ENCODE measurements around the gene RYR2. TPM values are rescaled to one million over a fixed set of nuclear protein-coding genes. Genes with fewer than 3 reads are reported as not detected.
A peak's percentile ranks its signal among the peaks of the same experiment; 100 is the strongest.

RYR2 gene
- total RNA-seq, 2 donors from 2014 or later, result 59.0 to 75.9 TPM

DNA sequence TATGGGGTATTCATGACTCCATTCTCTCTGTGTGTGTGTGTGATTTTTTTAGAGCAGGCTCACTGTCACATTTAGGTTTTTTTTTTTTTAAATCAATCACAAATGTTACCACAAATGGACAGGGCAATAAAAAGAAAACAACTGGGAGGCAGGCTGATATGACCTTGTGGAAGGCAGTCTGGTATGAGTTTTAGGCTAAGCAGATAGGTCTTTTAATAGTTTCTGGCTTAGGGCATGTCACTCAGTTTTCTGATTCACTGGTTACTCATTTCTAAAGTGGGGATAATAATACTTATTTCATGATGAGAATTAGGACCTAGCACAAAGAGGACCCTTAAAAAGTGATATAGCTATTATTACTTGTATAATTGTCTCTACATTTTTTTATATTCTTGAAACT lies 278.9 kb downstream of the RYR2 start:
- TF ChIP-seq, protein P1, sequence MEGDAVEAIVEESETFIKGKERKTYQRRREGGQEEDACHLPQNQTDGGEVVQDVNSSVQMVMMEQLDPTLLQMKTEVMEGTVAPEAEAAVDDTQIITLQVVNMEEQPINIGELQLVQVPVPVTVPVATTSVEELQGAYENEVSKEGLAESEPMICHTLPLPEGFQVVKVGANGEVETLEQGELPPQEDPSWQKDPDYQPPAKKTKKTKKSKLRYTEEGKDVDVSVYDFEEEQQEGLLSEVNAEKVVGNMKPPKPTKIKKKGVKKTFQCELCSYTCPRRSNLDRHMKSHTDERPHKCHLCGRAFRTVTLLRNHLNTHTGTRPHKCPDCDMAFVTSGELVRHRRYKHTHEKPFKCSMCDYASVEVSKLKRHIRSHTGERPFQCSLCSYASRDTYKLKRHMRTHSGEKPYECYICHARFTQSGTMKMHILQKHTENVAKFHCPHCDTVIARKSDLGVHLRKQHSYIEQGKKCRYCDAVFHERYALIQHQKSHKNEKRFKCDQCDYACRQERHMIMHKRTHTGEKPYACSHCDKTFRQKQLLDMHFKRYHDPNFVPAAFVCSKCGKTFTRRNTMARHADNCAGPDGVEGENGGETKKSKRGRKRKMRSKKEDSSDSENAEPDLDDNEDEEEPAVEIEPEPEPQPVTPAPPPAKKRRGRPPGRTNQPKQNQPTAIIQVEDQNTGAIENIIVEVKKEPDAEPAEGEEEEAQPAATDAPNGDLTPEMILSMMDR (IDR thresholded peaks at IDR 0.05), result no peak
- peaks cover 12 to 45% of the 10 kb centered on the region in 2 donors for H3K4me1 ChIP-seq (ENCODE audit: control insufficient read depth in 1 of 2, low read depth in 2 of 2)
- no peaks in the 10 kb centered on the region for H3K9me3 ChIP-seq
- H3K4me3 ChIP-seq, result no peak overlapping the region
- ATAC-seq (ENCODE audit: insufficient number of reproducible peaks, low FRiP score, low read depth) (peak; percentile 32), DNase-seq (ENCODE audit: low spot score) (no peak)
- H3K27me3 ChIP-seq (replicated peaks; ENCODE audit: insufficient read depth), result no peaks in the 10 kb centered on the region
- H3K27ac ChIP-seq, result peak overlapping the region in 1 of 2 donors; percentile 27
- H3K36me3 ChIP-seq, result no peaks in the 10 kb centered on the region

DNA sequence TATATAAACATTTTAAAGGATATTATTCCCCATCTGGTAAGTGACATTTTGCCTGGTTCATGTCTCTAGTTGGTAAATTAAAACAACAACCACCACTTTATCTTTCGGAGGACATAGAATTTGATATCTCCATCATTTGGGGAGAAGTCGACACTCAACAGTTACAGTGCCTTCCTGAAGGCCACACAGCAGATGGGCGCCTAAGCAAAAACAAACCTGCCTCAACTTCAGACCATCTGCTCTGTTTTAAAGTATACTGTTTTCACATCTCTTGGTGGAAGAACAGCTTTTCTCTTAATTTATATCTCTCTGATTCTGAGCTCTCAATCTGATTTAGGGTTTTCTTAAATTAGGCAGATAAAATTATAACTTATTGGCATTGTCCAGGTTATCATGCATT lies 282.2 kb downstream of the RYR2 start:
- H3K4me1 ChIP-seq (ENCODE audit: control insufficient read depth in 1 of 2, low read depth in 2 of 2), result peaks cover 4 to 27% of the 10 kb centered on the region in 2 donors
- H3K36me3 ChIP-seq, result no peaks in the 10 kb centered on the region
- no peak overlapping the region for H3K27ac ChIP-seq
- no peaks in the 10 kb centered on the region for H3K27me3 ChIP-seq (replicated peaks; ENCODE audit: insufficient read depth)
- ATAC-seq (ENCODE audit: insufficient number of reproducible peaks, low FRiP score, low read depth), result no peak
- TF ChIP-seq, protein P1 (IDR thresholded peaks at IDR 0.05), result no peak
- H3K4me3 ChIP-seq, result no peak overlapping the region
- no peaks in the 10 kb centered on the region for H3K9me3 ChIP-seq
- no peak for DNase-seq (ENCODE audit: low spot score)

GRCh38 chr1:237327061-237327460 lies 285.1 kb downstream of the RYR2 start:
- ATAC-seq (ENCODE audit: insufficient number of reproducible peaks, low FRiP score, low read depth) (no peak), DNase-seq (ENCODE audit: low spot score) (no peak)
- H3K27ac ChIP-seq, result no peak overlapping the region
- H3K36me3 ChIP-seq, result no peaks in the 10 kb centered on the region
- no peaks in the 10 kb centered on the region for H3K27me3 ChIP-seq (replicated peaks; ENCODE audit: insufficient read depth)
- H3K4me1 ChIP-seq (ENCODE audit: control insufficient read depth in 1 of 2, low read depth in 2 of 2), result peaks cover 0 to 2% of the 10 kb centered on the region in 2 donors
- no peak overlapping the region for H3K4me3 ChIP-seq
- no peaks in the 10 kb centered on the region for H3K9me3 ChIP-seq
- TF ChIP-seq, protein P1 (IDR thresholded peaks at IDR 0.05), result no peak

DNA sequence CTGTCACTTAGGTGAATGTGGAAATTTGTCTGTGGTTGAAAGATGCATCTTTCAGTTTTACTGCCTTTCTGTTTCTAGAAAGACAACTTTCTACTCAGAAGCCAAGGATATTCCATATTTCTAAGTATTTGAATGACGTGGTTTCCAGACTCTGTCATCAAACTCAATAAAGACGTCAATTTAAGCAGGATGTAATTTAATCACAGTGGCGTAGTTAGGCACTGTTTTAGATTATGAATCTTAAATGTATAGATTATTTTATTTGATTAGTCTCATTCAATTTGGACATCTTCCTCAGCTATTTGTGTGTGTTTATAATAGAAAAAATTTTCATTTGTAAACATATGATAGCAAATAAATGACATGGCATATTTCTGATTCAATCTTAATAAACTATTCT lies 298.9 kb downstream of the RYR2 start:
- TF ChIP-seq, protein P1 (IDR thresholded peaks at IDR 0.05), result no peak
- Histone ChIP-seq H3K27ac (no peak overlapping the region), H3K27me3 (replicated peaks; ENCODE audit: insufficient read depth) (no peaks in the 10 kb centered on the region), H3K4me1 (ENCODE audit: control insufficient read depth in 1 of 2, low read depth in 2 of 2) (peaks cover 5 to 7% of the 10 kb centered on the region in 2 donors), H3K4me3 (no peak overlapping the region), H3K9me3 (no peaks in the 10 kb centered on the region), H3K36me3 (no peaks in the 10 kb centered on the region)
- DNase-seq (ENCODE audit: low spot score), result no peak
- no peak for ATAC-seq (ENCODE audit: insufficient number of reproducible peaks, low FRiP score, low read depth)

DNA sequence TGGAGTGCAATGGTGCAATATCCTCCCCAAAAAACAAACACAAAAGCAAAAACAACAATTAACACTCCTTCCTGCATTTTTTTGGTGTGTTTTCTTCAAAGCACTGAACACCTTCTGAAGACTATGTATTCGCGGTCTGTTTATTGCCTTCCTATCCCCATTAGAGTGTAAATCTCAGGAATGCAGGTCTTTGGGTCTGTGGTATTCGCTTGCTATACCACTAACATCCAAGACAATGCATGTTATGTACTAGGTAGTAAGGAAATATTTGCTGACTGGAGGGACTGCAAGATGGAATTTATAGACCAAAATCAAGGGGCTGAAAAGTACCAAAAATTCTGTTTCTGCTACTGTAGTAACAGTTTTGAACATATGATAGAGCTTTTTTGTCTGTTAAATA lies 299.4 kb downstream of the RYR2 start:
- Histone ChIP-seq H3K9me3 (no peaks in the 10 kb centered on the region), H3K36me3 (no peaks in the 10 kb centered on the region), H3K4me3 (no peak overlapping the region), H3K4me1 (ENCODE audit: control insufficient read depth in 1 of 2, low read depth in 2 of 2) (peaks cover 5 to 7% of the 10 kb centered on the region in 2 donors), H3K27me3 (replicated peaks; ENCODE audit: insufficient read depth) (no peaks in the 10 kb centered on the region), H3K27ac (no peak overlapping the region)
- TF ChIP-seq, protein P1 (IDR thresholded peaks at IDR 0.05), result no peak
- no peak for DNase-seq (ENCODE audit: low spot score)
- no peak for ATAC-seq (ENCODE audit: insufficient number of reproducible peaks, low FRiP score, low read depth)
